ENCODE measurements around the gene ZNF823. TPM values are rescaled to one million over a fixed set of nuclear protein-coding genes. Genes with fewer than 3 reads are reported as not detected.

ZNF823 gene
- total and polyA plus RNA-seq, 2 of the 13 experiments (the other 11 are each of a cell fraction or from before 2014, with no cell fraction given), result 5.7 to 11.7 TPM

DNA sequence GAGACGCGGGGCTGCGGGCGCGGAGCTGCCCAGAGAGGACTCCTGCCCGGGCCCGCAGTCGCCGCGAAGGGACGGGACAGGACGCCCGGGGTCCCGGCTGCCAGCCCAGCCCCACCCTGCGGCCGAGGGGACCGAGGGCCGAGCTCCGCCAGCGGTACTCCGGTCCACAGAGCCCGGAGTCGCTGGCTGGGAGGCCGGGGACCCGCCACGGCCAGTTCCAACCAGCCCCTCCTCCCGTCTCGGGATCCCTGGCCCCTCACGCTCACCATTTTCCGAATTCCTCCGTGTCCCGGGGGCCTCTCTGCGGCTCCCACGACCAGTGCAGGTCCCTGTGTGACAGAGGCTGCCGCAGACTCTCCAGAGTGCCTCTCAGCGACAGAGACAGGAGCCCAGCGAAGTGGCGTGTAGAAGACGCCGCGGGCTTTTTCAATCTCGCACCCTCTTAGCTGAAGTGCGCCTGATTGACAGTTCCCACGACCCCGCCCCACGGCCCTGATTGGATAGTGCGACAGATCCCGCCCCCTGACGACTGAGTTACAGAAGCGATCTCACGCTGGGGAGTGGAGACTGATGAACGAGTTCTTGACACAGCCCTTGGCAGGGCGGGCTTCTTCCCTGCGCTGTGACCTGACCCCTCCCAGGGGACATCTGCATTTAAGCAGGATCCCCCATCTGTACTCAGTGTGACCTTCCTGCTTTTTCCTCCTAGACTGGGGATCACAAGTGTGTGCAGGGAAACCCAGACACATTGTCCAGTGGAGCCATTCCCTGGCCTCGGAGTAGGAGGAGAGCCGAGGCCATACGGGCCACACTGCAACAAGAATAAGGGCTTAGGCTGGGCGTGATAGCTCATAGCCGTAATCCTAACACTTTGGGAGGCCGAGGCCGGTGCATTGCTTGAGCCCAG, 44.0 kb downstream of the ZNF823 start (continued):
- TF ChIP-seq POGK (CRISPR knock-in tag; conservative IDR thresholded peaks at IDR 0.05) (peak; percentile 44; the same call in 1 of the 2 replicates), GRHL1 (CRISPR knock-in tag; conservative IDR thresholded peaks at IDR 0.05) (no peak), SMC3 (IDR thresholded peaks at IDR 0.05; ENCODE audit: low read length) (no peak), RARA (CRISPR knock-in tag; IDR thresholded peaks at IDR 0.05) (peak; percentile 30; the same call in 1 of the 2 replicates), IRF1 (CRISPR knock-in tag; IDR thresholded peaks at IDR 0.05; ENCODE audit: low read depth) (no peak), ZBTB40 (IDR thresholded peaks at IDR 0.05) (no peak), ZBTB40 (CRISPR knock-in tag; IDR thresholded peaks at IDR 0.05) (0 out of 2 replicates have a peak, but pooled peaks have one; percentile 14), SETDB1 (CRISPR knock-in tag; IDR thresholded peaks at IDR 0.05; ENCODE audit: borderline replicate concordance) (no peak), MXI1 (IDR thresholded peaks at IDR 0.05; ENCODE audit: borderline replicate concordance, low read depth, low read length) (peak; percentile 90; the same call in 2 of the 3 replicates)
- TF ChIP-seq, protein P1, sequence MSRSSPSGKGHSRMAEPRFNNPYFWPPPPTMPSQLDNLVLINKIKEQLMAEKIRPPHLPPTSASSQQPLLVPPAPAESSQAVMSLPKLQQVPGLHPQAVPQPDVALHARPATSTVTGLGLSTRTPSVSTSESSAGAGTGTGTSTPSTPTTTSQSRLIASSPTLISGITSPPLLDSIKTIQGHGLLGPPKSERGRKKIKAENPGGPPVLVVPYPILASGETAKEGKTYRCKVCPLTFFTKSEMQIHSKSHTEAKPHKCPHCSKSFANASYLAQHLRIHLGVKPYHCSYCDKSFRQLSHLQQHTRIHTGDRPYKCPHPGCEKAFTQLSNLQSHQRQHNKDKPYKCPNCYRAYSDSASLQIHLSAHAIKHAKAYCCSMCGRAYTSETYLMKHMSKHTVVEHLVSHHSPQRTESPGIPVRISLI (CRISPR knock-in tag; IDR thresholded peaks at IDR 0.05; ENCODE audit: borderline replicate concordance), result no peak
- TF ChIP-seq, protein P2, sequence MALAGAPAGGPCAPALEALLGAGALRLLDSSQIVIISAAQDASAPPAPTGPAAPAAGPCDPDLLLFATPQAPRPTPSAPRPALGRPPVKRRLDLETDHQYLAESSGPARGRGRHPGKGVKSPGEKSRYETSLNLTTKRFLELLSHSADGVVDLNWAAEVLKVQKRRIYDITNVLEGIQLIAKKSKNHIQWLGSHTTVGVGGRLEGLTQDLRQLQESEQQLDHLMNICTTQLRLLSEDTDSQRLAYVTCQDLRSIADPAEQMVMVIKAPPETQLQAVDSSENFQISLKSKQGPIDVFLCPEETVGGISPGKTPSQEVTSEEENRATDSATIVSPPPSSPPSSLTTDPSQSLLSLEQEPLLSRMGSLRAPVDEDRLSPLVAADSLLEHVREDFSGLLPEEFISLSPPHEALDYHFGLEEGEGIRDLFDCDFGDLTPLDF (CRISPR knock-in tag; IDR thresholded peaks at IDR 0.05), result no peak
